CD8-positive, alpha-beta memory T cell (primary cell): Measurements from ENCODE around the gene ALG6. TPM values are rescaled to one million over a fixed set of nuclear protein-coding genes. Genes with fewer than 3 reads are reported as not detected.
A peak's percentile ranks its signal among the peaks of the same experiment; 100 is the strongest.

Experiments
- CTCF ChIA-PET: fragments of 350-600 bp; sonication (Branson Sonifier 250); formaldehyde crosslinking; loops from one replicate; lab custom pipeline; 2021; ENCODE audit warnings: antibody characterized with exemption; lab: Charles Lee
- POLR2A ChIA-PET: fragments of 350-600 bp; sonication (Branson Sonifier 250); formaldehyde crosslinking; loops from one replicate; lab custom pipeline; 2021; ENCODE audit warnings: antibody characterized with exemption; lab: Charles Lee
- DNase-seq, 5 donors: peaks; one replicate each; pipeline versions ENCODE4 v3.0.0 to v3.0.0-alpha.2; 2020 to 2022; ENCODE audit warnings: mixed read lengths in 1 of 5
- H3K27ac ChIP-seq: one replicate; pipeline ENCODE4 v1.7.0; 2013; ENCODE audit warnings: low read depth, mild to moderate bottlenecking, low read length, moderate library complexity
- H3K27me3 ChIP-seq: 2 replicates; pipeline ENCODE4 v1.7.0; 2013; ENCODE audit warnings: low read length, mild to moderate bottlenecking; ENCODE audit not compliant: insufficient read depth, poor library complexity, severe bottlenecking
- H3K36me3 ChIP-seq: 2 replicates; pipeline ENCODE4 v1.7.0; 2013; ENCODE audit warnings: mild to moderate bottlenecking, low read length, moderate library complexity; ENCODE audit not compliant: insufficient read depth
- H3K4me1 ChIP-seq: 2 replicates; pipeline ENCODE4 v1.7.0; 2013; ENCODE audit warnings: mild to moderate bottlenecking, low read length, moderate library complexity; ENCODE audit not compliant: insufficient read depth
- H3K4me3 ChIP-seq: 2 replicates; pipeline ENCODE4 v1.7.0; 2013; ENCODE audit warnings: mild to moderate bottlenecking, low read length
- H3K9me3 ChIP-seq: 2 replicates; pipeline ENCODE4 v1.7.0; 2013; ENCODE audit warnings: mild to moderate bottlenecking, low read length
- H3K27ac Mint-ChIP-seq, 8 donors: one replicate each; pipeline ENCODE4 v1.8.0; 2020 to 2021; ENCODE audit warnings: mixed read lengths in 8 of 8, mild to moderate bottlenecking in 6 of 8, inconsistent platforms in 3 of 8, moderate library complexity in 3 of 8
- H3K27me3 Mint-ChIP-seq, 2 donors: one replicate each; pipeline ENCODE4 v1.8.0; 2020 to 2021; ENCODE audit warnings: mixed read lengths in 2 of 2, mild to moderate bottlenecking in 1 of 2, moderate library complexity in 1 of 2
- H3K36me3 Mint-ChIP-seq, 3 donors: one replicate each; pipeline ENCODE4 v1.8.0; 2020 to 2021; ENCODE audit warnings: mixed read lengths in 3 of 3, inconsistent platforms in 1 of 3, mild to moderate bottlenecking in 1 of 3
- H3K4me1 Mint-ChIP-seq, 3 donors: one replicate each; pipeline ENCODE4 v1.8.0; 2020 to 2021; ENCODE audit warnings: mixed read lengths in 3 of 3, inconsistent platforms in 1 of 3, mild to moderate bottlenecking in 1 of 3
- H3K4me3 Mint-ChIP-seq, 7 donors: one replicate each; pipeline ENCODE4 v1.8.0; 2020 to 2021; ENCODE audit warnings: mixed read lengths in 7 of 7, mild to moderate bottlenecking in 6 of 7, moderate library complexity in 4 of 7, inconsistent platforms in 2 of 7
- H3K9me3 Mint-ChIP-seq, 5 donors: one replicate each; pipeline ENCODE4 v1.8.0; 2020 to 2022; ENCODE audit warnings: mixed read lengths in 5 of 5, mild to moderate bottlenecking in 3 of 5, moderate library complexity in 2 of 5, inconsistent platforms in 1 of 5
- polyA plus RNA-seq: library from polyadenylated mRNA; unstranded; fragments of 300-500 nt; fragmentation: Illumina TruSeq; gene quantifications from one replicate; pipeline ENCODE4 v1.2.3, GENCODE V29; 2021
- total RNA-seq, 2 experiments: library from RNA; stranded (reverse); gene quantifications; one replicate each; pipeline ENCODE4 v1.2.3, GENCODE V29; 2021

The ALG6 gene
- total RNA-seq (10 to 100 TPM; 21.2 to 24.6 TPM), polyA plus RNA-seq (25.6 TPM)

DNA sequence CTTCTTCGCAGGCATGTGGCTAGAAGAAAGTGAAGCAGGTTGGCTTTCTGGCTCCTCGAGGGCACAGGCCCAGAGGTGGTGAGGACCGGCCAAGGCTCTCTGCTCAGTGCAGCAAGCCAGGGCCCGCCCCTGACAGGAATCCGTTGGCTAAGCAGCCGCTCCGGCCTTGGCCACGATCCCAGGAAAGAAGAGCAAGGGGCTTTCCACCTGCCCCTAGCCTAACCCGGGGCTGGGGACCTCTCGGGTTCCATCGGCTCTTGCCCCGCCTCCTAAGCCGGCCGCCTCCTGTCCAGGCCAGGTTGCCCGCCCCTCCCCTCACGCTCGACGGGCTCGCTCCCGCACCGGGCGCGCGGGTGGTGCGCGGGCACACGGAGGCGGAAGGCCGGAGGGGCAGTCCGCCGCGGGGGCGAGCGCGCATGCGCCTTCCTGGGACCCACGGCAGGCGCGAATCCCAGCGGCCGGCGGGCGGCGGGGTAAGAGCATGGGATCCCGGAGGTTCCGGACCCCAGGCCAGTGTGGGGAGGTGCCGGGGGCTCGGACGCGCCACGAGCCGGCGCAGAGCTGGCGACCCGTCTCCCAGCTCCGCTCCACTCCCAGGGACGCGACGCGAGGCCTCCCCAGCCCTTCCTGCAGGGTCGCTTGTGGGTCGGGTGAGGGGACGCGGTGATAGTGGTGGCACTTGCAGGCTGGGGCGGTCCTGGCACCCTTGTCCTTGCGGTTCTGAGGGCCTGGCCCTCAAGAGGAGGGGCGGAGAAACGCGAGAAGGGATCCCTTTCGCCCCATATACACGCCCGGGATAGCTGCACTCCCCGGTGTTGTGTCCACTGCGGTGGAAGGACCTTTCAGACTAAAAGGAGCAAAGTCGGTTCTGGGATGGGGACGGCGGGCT lies at the start of gene ALG6:
Gene ALG6 (plus strand): TSS at position 413 of the 889 bp plus-strand sequence. CDS start 3,351 bp downstream, outside the sequence.
- H3K4me1 ChIP-seq, result peaks cover 14% of the 10 kb centered on the region
- peak within 1 kb of the TSS; percentile 81 for H3K27ac ChIP-seq
- H3K4me3 ChIP-seq, result peak within 1 kb of the TSS; percentile 90
- no peaks in the 10 kb centered on the region for H3K27me3 ChIP-seq
- Mint-ChIP-seq H3K4me3 (peak within 1 kb of the TSS; percentile 93 to 97 (median 95)), H3K36me3 (peaks cover 4 to 25% (median 5%) of the 10 kb centered on the region in 3 donors), H3K9me3 (no peaks in the 10 kb centered on the region), H3K4me1 (peaks cover 29 to 40% (median 33%) of the 10 kb centered on the region in 3 donors), H3K27ac (peak within 1 kb of the TSS; percentile 72 to 97 (median 87)), H3K27me3 (peaks cover 0 to 8% of the 10 kb centered on the region in 2 donors)
- ChIA-PET CTCF (no interaction called here), POLR2A (no interaction called here)
- H3K9me3 ChIP-seq, result no peaks in the 10 kb centered on the region
- no peaks in the 10 kb centered on the region for H3K36me3 ChIP-seq
- peak; percentile 78 to 89 (median 88) for DNase-seq

DNA sequence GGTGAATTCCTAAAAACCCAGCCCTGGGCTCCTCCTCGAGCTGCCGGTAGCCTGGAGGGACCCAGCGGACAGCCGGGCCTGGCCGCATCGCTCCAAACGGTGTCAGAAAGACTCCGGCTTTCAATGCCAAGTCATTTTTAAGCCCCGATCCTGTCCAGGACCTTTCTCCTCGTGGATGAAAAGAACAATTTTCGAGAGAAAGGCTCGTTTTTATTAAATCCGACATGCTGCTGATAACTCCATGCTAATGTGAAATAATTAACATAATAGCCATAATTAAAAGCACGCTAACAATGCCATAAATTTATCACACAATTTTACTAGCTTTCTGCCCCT lies 49.6 kb upstream of the ALG6 start:
- Mint-ChIP-seq H3K36me3 (peaks cover 2 to 24% (median 2%) of the 10 kb centered on the region in 3 donors), H3K4me1 (peaks cover 31 to 38% (median 35%) of the 10 kb centered on the region in 3 donors), H3K9me3 (peaks cover 22 to 42% (median 38%) of the 10 kb centered on the region in 5 donors), H3K27ac (peak overlapping the region in 2 of 8 donors; percentile 75 to 79), H3K27me3 (peaks cover 74% of the 10 kb centered on the region in 2 donors), H3K4me3 (peak overlapping the region; percentile 50 to 80 (median 61))
- CTCF ChIA-PET, result no interaction called here
- Histone ChIP-seq H3K4me3 (no peak overlapping the region), H3K27me3 (peaks cover 64% of the 10 kb centered on the region), H3K4me1 (peaks cover 8% of the 10 kb centered on the region), H3K27ac (no peak overlapping the region), H3K9me3 (no peaks in the 10 kb centered on the region), H3K36me3 (no peaks in the 10 kb centered on the region)
- DNase-seq, result no peak
- POLR2A ChIA-PET, result no interaction called here

DNA sequence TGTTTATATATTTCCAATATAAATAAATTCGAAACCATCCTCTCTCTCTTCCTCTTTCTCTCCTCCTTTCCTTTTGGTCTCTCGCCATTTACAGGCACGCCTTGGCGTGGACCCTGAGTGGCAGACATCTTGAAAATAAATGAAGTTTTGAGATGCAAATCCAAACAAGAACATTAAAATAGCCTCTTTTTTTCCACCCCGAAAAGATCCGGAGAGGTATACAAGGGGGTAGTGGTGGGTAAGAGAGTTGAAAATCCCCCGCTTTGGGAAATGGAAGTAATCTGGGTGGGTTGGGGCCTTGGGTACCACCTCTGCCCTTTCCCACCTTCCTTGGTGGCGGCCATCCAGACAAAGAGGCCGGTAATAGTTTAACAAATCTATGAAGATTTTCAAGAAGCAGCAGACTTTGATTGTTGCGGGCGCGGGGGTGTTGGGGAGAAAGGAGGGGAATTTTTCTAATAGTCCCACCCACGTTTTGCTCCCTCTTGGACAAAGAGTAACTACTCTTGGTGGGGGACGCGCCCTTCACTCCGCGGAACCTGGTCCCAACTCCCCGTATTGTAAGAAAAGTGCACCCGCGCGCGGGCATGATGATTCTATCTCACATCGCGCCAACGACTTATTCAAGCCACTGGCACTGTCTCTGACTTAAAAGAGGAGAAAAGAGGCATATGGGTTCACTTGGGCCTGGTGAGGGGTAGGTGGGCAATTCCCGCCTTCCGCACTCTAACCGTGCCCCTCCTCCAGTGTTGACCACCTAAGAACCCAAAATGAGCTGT lies 49.0 kb upstream of the ALG6 start:
- peak in 1 of 5 donors; percentile 2 for DNase-seq
- H3K9me3 ChIP-seq, result no peaks in the 10 kb centered on the region
- Mint-ChIP-seq H3K27me3 (peaks cover 75 to 76% of the 10 kb centered on the region in 2 donors), H3K9me3 (peaks cover 22 to 43% (median 38%) of the 10 kb centered on the region in 5 donors), H3K27ac (peak overlapping the region in 4 of 8 donors; percentile 13 to 79 (median 49)), H3K4me3 (peak overlapping the region; percentile 31 to 80 (median 61)), H3K36me3 (peaks cover 2 to 24% (median 2%) of the 10 kb centered on the region in 3 donors), H3K4me1 (peaks cover 32 to 40% (median 37%) of the 10 kb centered on the region in 3 donors)
- peaks cover 64% of the 10 kb centered on the region for H3K27me3 ChIP-seq
- H3K4me3 ChIP-seq, result no peak overlapping the region
- ChIA-PET POLR2A (no interaction called here), CTCF (no interaction called here)
- H3K36me3 ChIP-seq, result no peaks in the 10 kb centered on the region
- no peak overlapping the region for H3K27ac ChIP-seq
- peaks cover 8% of the 10 kb centered on the region for H3K4me1 ChIP-seq

DNA sequence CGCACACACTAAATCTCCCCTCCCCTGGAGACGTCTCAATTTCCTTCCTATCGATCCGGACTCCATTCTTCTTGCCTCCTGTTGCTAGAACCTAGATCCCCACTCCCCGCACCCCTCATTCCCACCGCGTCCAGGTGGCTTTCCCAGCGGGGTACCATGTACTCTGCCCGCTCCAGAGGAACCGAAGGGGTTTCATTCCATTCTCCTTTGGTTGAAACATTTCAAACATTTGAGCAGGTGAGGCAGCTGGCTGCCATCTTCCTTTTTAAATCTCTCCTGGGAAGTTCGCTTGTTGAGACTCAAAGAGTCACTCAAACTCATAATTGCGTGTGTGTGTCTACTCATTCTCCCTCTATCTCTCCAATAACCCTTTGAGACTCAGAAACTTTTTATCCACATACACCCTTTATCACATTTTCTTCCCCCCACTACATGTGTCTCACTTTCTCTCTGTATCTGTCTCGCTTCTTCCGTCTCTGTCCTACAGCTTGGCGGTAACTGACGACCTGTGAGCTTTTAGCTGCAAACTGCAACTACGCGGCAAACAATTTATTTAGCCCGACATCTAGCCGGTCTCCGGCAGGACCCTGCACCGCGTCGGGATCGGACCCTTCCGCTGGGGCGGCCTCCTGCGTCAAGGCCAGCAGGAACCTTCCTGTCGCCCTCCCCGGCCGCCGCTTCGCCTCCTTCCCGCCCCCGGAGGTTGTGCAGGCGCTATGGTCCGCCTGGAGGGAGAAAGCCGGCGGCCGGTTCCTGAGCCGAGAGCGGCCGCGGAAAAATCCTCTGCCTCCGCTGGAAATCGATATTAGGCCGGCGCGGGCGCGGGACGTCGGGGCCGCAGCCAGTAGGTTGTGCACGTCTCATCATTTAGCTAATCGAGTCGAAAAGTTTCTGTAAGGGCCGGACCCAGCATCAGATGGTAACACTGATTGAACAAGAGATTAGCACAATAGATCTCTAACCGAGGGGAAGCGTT lies 48.1 kb upstream of the ALG6 start:
- Mint-ChIP-seq H3K9me3 (peaks cover 22 to 45% (median 38%) of the 10 kb centered on the region in 5 donors), H3K27me3 (peaks cover 72 to 73% of the 10 kb centered on the region in 2 donors), H3K4me3 (peak overlapping the region in 6 of 7 donors; percentile 31 to 80 (median 58)), H3K36me3 (peaks cover 2 to 24% (median 2%) of the 10 kb centered on the region in 3 donors), H3K27ac (peak overlapping the region in 4 of 8 donors; percentile 13 to 79 (median 67)), H3K4me1 (peaks cover 34 to 42% (median 40%) of the 10 kb centered on the region in 3 donors)
- Histone ChIP-seq H3K27ac (no peak overlapping the region), H3K4me1 (peaks cover 8% of the 10 kb centered on the region), H3K36me3 (no peaks in the 10 kb centered on the region), H3K27me3 (peaks cover 66% of the 10 kb centered on the region), H3K9me3 (no peaks in the 10 kb centered on the region), H3K4me3 (no peak overlapping the region)
- ChIA-PET POLR2A (no interaction called here), CTCF (no interaction called here)
- peak in 1 of 5 donors; percentile 7 for DNase-seq

DNA sequence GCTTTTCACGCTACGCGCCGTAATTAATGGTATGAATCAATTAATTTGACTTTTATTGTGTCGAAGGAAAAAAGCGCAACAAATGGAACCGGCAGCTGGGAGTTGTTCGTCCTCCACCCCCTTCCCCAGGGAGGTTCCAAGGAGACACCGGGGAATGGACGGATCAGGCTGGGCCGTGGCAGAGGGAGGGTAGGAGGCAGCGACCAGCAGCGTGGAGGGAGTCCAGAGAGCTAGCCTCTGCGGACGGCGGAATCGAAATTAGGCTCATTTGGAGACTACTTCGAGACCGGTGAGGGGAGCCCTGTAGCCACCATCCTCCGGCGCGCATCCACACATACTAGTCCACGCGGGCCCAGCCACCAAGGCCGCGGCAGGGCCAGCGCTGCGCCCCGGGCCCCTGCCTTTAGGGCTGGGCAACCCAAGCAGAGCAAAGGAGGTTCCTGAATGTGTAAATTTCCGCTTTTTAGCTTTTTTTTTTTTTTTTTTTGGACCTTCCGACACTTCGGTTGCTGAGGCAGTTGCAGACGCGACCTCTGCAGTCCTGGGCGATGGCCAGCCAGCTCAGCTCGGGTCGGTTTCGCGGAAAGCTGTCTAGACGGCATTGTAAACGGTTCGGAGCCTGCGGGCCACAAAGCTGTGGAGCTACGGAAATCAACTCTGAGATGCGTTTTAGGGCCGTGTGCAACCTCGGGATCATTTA lies 47.3 kb upstream of the ALG6 start:
- no peak overlapping the region for H3K4me3 ChIP-seq
- H3K36me3 Mint-ChIP-seq, result peaks cover 2 to 24% (median 2%) of the 10 kb centered on the region in 3 donors
- H3K27ac Mint-ChIP-seq, result peak overlapping the region in 5 of 8 donors; percentile 3 to 80 (median 47)
- peak overlapping the region in 5 of 7 donors; percentile 5 to 68 (median 59) for H3K4me3 Mint-ChIP-seq
- H3K9me3 ChIP-seq, result no peaks in the 10 kb centered on the region
- peaks cover 8% of the 10 kb centered on the region for H3K4me1 ChIP-seq
- H3K27ac ChIP-seq, result no peak overlapping the region
- peaks cover 36 to 50% (median 43%) of the 10 kb centered on the region in 3 donors for H3K4me1 Mint-ChIP-seq
- H3K27me3 ChIP-seq, result peaks cover 65% of the 10 kb centered on the region
- POLR2A ChIA-PET, result no interaction called here
- CTCF ChIA-PET, result no interaction called here
- H3K9me3 Mint-ChIP-seq, result peaks cover 22 to 52% (median 43%) of the 10 kb centered on the region in 5 donors
- no peaks in the 10 kb centered on the region for H3K36me3 ChIP-seq
- DNase-seq, result peak in 1 of 5 donors; percentile 4
- peaks cover 72 to 73% of the 10 kb centered on the region in 2 donors for H3K27me3 Mint-ChIP-seq

DNA sequence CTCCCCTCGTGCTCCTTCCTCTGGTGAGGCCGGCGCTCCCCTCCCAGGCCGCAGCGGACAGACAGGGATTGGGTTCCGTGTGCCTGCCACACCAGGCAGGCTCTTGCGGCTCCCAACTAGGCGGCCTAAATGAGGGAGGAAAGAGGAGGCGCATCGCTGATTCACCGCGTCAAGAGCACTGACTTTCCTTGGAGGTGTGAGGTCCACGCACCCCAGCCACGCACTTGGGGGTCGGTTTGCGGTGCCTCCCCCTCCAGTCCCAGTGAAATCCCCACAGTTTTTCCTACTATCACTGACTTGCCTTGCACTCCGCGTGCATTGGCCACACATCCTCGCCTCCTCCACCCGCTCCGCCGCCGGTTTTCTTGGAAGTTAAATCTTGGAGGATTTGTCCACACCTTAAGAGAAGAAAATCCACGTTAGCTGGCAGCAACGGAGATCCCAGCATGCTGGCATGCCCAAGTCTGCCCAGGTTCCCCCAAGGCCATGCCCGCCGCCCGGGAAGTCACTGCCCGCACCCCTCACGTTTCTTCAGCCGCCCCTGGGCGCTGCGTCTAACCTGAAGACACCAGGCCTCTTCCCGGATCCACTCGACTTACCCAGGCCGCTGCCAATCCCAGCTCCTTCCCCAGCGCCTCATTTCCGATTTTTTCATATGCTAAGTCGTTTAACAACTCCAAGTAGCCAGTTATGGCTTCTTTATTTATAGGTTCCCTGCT lies 46.2 kb upstream of the ALG6 start:
- peak overlapping the region in 5 of 8 donors; percentile 38 to 80 (median 74) for H3K27ac Mint-ChIP-seq
- Histone ChIP-seq H3K36me3 (no peaks in the 10 kb centered on the region), H3K27me3 (peaks cover 69% of the 10 kb centered on the region), H3K4me1 (peaks cover 8% of the 10 kb centered on the region), H3K27ac (no peak overlapping the region), H3K9me3 (no peaks in the 10 kb centered on the region), H3K4me3 (no peak overlapping the region)
- peak in 1 of 5 donors; percentile 8 for DNase-seq
- peaks cover 2 to 21% (median 3%) of the 10 kb centered on the region in 3 donors for H3K36me3 Mint-ChIP-seq
- H3K27me3 Mint-ChIP-seq, result peaks cover 71 to 73% of the 10 kb centered on the region in 2 donors
- ChIA-PET POLR2A (no interaction called here), CTCF (no interaction called here)
- H3K4me1 Mint-ChIP-seq, result peaks cover 37 to 47% (median 43%) of the 10 kb centered on the region in 3 donors
- peaks cover 24 to 55% (median 44%) of the 10 kb centered on the region in 5 donors for H3K9me3 Mint-ChIP-seq
- H3K4me3 Mint-ChIP-seq, result peak overlapping the region; percentile 63 to 89 (median 77)
